LNCAP (cell line): ENCODE data around the gene BSCL2.

Source experiments
- TF ChIP-seq, protein P1 (sequence below): fragments of 450-650 bp; IDR thresholded peaks from 2 replicates; pipeline ENCODE4 v1.5.1; 2017; ENCODE audit warnings: mild to moderate bottlenecking

Gene BSCL2

DNA sequence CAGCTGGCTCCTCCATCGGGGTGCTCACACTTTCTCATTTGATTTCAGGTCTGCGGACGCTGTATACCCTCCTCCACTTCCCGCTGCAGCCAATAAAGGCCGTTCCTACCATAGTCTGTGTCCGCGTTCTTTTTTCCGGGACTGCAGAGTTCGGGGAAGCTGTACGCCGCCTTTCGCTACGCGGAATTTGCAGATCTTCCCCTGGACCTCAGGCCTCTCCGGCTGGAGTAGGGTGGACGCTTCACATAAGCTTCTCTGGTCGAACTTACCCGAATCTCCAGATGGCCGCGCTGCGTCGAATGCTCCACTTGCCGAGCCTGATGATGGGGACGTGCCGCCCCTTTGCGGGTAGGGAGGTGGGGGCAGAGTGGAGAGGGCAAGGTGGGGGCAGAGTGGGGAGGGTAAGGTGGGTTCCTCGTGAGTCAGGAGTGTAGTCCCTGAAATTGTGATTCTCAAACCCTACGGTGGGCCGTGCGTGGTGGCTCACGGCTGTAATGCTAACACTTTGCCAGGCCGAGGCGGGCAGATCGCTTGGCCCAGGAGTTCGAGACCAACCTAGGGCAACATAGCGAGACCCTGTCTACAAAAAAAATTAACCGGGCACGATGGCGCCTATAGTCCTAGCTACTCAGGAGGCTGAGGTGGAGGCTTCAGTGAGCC lies 41.5 kb downstream of the BSCL2 start:
- TF ChIP-seq, protein P1, sequence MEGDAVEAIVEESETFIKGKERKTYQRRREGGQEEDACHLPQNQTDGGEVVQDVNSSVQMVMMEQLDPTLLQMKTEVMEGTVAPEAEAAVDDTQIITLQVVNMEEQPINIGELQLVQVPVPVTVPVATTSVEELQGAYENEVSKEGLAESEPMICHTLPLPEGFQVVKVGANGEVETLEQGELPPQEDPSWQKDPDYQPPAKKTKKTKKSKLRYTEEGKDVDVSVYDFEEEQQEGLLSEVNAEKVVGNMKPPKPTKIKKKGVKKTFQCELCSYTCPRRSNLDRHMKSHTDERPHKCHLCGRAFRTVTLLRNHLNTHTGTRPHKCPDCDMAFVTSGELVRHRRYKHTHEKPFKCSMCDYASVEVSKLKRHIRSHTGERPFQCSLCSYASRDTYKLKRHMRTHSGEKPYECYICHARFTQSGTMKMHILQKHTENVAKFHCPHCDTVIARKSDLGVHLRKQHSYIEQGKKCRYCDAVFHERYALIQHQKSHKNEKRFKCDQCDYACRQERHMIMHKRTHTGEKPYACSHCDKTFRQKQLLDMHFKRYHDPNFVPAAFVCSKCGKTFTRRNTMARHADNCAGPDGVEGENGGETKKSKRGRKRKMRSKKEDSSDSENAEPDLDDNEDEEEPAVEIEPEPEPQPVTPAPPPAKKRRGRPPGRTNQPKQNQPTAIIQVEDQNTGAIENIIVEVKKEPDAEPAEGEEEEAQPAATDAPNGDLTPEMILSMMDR, result no peak

DNA sequence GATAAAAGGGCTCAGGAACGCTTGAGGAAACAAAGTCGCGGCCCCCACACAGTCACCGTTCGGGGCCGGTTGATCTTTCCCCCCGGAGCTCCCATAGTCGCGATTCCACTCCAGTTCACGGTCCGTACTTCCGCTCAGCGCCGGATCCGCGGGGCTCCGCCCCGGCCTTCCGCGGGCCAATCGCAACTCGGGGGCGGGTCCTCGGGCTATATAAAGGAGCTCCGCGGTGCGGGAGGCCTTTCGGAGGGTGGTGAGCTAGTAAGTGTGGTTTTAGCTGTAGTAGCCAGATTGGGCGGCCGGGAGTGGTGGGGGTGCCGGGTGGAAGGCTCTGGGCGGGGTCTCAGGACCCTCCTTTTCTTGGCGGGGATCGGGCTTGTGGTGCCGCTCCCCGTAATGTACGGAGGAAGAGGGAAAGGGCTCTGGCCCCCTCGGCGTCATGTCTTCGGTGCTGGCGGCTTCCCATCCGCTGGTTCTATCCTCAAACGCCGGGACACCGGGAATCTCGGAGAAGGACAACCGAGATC lies 42.1 kb downstream of the BSCL2 start, which contains the start of the genes C11orf98 and CSKMT:
TSS of gene C11orf98 (minus strand) at position 136 of the 524 bp plus-strand sequence. CDS start at position 95, 41 bp downstream.
TSS of gene CSKMT (plus strand) at position 238 of the 524 bp plus-strand sequence. CDS start 568 bp downstream, outside the sequence.
- TF ChIP-seq, protein P1, result no peak

- TF ChIP-seq, protein P1, result no peak
Measured at GRCh38 chr11:62664405-62665074, 42.7 kb downstream of the BSCL2 start.

DNA sequence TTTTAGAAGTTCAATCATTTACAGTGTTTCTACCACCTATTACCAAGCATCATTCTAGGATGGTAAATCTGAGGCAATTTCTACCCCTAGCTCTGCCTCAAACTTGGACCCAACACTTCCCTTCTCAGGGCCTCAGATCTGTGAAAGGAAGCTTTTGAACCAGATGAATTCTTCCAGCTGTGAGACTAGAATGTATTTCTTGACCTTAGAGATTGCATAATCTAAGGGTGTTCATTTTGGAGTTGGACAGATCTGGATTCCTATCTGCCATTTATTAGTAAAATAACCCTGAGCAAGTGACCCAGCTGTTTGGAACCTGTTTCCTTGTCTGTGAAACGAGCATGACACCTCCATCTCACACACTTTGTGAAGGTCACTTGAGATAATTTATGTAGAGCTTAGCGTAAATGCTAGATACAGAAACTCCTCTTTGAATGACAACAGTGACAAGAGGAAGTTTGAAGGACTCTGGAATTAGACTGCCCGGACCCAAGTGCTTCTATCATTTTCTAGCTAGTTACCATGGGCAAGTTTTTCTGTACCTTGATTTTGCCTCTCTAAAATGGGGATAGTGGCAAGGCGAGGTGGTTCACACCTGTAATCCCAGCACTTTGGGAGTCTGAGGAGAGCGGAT lies 50.3 kb downstream of the BSCL2 start:
- TF ChIP-seq, protein P1, result no peak

- TF ChIP-seq, protein P1, result no peak
Measured at GRCh38 chr11:62654297-62654696, 52.9 kb downstream of the BSCL2 start.

DNA sequence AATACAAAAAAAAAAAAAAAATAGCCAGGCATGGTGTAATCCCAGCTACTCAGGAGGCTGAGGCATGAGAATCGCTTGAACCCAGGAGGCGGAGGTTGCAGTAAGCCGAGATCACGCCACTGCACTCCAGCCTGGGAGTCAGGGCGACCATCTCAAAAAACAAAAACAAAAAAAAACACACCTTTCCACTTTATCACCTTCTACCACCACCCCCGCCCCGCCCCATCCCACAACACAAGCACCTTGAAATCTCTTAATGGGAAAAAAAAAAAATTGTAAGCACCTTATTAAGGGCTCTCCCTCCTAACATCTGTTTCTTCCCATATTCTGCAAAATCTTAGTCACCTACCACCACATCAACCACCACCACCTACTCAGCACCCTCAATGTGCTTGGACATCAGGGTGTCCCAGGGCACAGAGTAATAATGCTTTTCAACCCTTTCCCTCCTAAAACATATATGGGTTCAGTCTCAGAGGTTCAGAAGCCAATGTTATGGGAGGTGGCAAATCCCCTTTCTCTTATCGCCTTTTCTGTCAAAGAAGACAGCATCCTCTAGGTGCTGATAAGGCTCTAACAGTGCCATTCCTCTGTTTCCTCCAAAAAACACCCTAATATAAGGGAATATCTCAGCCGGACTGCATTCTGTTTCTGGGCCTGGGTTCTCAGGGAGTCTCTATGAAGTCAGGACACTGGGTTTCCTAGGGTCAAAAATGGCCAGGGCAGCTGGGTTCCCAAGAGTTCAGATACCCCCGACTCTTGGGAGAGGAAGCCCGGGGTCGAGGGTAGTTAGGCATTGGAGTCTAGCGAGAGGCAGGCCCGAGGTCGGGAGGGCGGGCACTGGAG lies 54.8 kb downstream of the BSCL2 start:
- TF ChIP-seq, protein P1, result no peak

GRCh38 chr11:62649486-62649885 lies 57.7 kb downstream of the BSCL2 start:
- TF ChIP-seq, protein P1, result no peak
